HEK293 (cell line): Measurements from ENCODE around the gene ZFR2.

Source experiments
- ZNF23 ChIP-seq: fragments of 450-650 bp; formaldehyde crosslinking; IDR thresholded peaks from 2 replicates; pipeline ENCODE4 v1.5.1; 2016; ENCODE audit warnings: missing biosample characterization, missing genetic modification characterization, borderline replicate concordance
- ZNF354C ChIP-seq: fragments of 450-650 bp; formaldehyde crosslinking; IDR thresholded peaks from 2 replicates; pipeline ENCODE4 v1.5.1; 2016; ENCODE audit warnings: missing biosample characterization, missing genetic modification characterization, low read depth, borderline replicate concordance
- ZNF501 ChIP-seq: fragments of 450-650 bp; formaldehyde crosslinking; IDR thresholded peaks from 2 replicates; pipeline ENCODE4 v1.5.1; 2016; ENCODE audit warnings: missing biosample characterization, missing genetic modification characterization
- ZNF530 ChIP-seq: fragments of 450-650 bp; formaldehyde crosslinking; IDR thresholded peaks from 2 replicates; pipeline ENCODE4 v1.5.1; 2016; ENCODE audit warnings: low read depth, missing biosample characterization, missing genetic modification characterization
- ZNF768 ChIP-seq: fragments of 450-650 bp; formaldehyde crosslinking; IDR thresholded peaks from 2 replicates; pipeline ENCODE4 v1.5.1; 2018; ENCODE audit warnings: missing biosample characterization, mild to moderate bottlenecking, missing genetic modification characterization
- ZNF830 ChIP-seq: fragments of 450-650 bp; IDR thresholded peaks from 2 replicates; pipeline ENCODE4 v1.5.0; 2018; ENCODE audit warnings: missing biosample characterization, missing genetic modification characterization, low read depth, mild to moderate bottlenecking, moderate library complexity
- ZSCAN30 ChIP-seq: fragments of 450-650 bp; IDR thresholded peaks from 2 replicates; pipeline ENCODE4 v1.5.1; 2018; ENCODE audit warnings: missing biosample characterization, mild to moderate bottlenecking, missing genetic modification characterization, moderate library complexity
- TF ChIP-seq, protein P1 (sequence below): fragments of 450-650 bp; formaldehyde crosslinking; IDR thresholded peaks from 2 replicates; pipeline ENCODE4 v1.5.1; 2016; ENCODE audit warnings: missing biosample characterization, missing genetic modification characterization
- TF ChIP-seq, protein P2 (sequence below): fragments of 450-650 bp; formaldehyde crosslinking; IDR thresholded peaks from 2 replicates; pipeline ENCODE4 v1.5.1; 2017; ENCODE audit warnings: missing biosample characterization, mild to moderate bottlenecking, missing genetic modification characterization, moderate library complexity
- TF ChIP-seq, protein P3 (sequence below): IDR thresholded peaks from 2 replicates; pipeline ENCODE4 v1.6.1; 2011; ENCODE audit warnings: mild to moderate bottlenecking, low read depth, low read length, borderline replicate concordance
- TF ChIP-seq, protein P4 (sequence below): fragments of 450-650 bp; formaldehyde crosslinking; IDR thresholded peaks from 2 replicates; pipeline ENCODE4 v1.5.1; 2017; ENCODE audit warnings: missing biosample characterization, missing genetic modification characterization

DNA sequence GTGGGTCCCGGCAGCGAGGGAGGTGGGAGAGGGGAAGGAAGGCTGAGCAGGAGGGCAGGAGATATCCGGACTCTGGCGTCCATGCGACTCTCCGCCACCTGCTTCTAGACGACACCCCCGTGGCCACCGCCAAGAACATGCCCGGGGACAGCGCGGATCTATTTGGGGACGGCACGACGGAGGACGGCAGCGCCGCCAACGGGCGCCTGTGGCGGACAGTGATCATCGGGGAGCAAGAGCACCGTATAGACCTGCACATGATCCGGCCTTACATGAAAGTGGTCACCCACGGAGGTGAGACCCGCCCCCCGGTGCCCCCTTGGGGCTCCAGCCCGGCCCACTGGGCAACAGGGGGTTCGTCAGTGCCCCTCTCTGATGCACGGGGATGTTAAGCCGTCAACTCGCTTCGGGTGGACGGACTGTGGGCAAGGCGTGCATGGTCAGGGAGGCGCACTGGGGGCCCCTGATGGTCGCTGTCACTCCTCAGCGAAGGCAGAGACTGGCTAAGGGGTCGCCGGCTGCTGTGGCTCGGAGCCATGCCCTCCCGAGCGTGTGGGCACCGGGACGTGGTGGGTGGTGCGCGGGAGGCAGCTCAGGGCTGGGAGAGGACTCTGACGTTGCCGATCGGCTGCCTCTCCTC is 38.9 kb upstream of the ZFR2 start:
- no peak for TF ChIP-seq ZNF501 (tag by site-specific recombination)
- TF ChIP-seq, protein P1, sequence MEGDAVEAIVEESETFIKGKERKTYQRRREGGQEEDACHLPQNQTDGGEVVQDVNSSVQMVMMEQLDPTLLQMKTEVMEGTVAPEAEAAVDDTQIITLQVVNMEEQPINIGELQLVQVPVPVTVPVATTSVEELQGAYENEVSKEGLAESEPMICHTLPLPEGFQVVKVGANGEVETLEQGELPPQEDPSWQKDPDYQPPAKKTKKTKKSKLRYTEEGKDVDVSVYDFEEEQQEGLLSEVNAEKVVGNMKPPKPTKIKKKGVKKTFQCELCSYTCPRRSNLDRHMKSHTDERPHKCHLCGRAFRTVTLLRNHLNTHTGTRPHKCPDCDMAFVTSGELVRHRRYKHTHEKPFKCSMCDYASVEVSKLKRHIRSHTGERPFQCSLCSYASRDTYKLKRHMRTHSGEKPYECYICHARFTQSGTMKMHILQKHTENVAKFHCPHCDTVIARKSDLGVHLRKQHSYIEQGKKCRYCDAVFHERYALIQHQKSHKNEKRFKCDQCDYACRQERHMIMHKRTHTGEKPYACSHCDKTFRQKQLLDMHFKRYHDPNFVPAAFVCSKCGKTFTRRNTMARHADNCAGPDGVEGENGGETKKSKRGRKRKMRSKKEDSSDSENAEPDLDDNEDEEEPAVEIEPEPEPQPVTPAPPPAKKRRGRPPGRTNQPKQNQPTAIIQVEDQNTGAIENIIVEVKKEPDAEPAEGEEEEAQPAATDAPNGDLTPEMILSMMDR (tag by site-specific recombination), result no peak
- no peak for TF ChIP-seq ZNF530 (tag by site-specific recombination)
- TF ChIP-seq ZSCAN30 (tag by site-specific recombination), result no peak
- TF ChIP-seq ZNF768 (tag by site-specific recombination), result no peak
- TF ChIP-seq, protein P2, sequence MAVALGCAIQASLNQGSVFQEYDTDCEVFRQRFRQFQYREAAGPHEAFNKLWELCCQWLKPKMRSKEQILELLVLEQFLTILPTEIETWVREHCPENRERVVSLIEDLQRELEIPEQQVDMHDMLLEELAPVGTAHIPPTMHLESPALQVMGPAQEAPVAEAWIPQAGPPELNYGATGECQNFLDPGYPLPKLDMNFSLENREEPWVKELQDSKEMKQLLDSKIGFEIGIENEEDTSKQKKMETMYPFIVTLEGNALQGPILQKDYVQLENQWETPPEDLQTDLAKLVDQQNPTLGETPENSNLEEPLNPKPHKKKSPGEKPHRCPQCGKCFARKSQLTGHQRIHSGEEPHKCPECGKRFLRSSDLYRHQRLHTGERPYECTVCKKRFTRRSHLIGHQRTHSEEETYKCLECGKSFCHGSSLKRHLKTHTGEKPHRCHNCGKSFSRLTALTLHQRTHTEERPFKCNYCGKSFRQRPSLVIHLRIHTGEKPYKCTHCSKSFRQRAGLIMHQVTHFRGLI (tag by site-specific recombination), result no peak
- TF ChIP-seq ZNF23, result no peak
- no peak for TF ChIP-seq ZNF354C
- no peak for TF ChIP-seq ZNF830 (tag by site-specific recombination)
- TF ChIP-seq, protein P3, sequence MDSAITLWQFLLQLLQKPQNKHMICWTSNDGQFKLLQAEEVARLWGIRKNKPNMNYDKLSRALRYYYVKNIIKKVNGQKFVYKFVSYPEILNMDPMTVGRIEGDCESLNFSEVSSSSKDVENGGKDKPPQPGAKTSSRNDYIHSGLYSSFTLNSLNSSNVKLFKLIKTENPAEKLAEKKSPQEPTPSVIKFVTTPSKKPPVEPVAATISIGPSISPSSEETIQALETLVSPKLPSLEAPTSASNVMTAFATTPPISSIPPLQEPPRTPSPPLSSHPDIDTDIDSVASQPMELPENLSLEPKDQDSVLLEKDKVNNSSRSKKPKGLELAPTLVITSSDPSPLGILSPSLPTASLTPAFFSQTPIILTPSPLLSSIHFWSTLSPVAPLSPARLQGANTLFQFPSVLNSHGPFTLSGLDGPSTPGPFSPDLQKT, result no peak
- TF ChIP-seq, protein P4, sequence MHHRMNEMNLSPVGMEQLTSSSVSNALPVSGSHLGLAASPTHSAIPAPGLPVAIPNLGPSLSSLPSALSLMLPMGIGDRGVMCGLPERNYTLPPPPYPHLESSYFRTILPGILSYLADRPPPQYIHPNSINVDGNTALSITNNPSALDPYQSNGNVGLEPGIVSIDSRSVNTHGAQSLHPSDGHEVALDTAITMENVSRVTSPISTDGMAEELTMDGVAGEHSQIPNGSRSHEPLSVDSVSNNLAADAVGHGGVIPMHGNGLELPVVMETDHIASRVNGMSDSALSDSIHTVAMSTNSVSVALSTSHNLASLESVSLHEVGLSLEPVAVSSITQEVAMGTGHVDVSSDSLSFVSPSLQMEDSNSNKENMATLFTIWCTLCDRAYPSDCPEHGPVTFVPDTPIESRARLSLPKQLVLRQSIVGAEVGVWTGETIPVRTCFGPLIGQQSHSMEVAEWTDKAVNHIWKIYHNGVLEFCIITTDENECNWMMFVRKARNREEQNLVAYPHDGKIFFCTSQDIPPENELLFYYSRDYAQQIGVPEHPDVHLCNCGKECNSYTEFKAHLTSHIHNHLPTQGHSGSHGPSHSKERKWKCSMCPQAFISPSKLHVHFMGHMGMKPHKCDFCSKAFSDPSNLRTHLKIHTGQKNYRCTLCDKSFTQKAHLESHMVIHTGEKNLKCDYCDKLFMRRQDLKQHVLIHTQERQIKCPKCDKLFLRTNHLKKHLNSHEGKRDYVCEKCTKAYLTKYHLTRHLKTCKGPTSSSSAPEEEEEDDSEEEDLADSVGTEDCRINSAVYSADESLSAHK, result no peak
